Gastrocnemius medialis (tissue), 4 donors: ENCODE measurements around the gene GSG1L.

Experiments used
- POLR2A ChIP-seq, 2 donors: fragments of 450-650 bp; IDR thresholded peaks; one replicate each; pipeline ENCODE4 v1.6.1; 2017; ENCODE audit warnings: antibody characterized with exemption in 2 of 2, mild to moderate bottlenecking in 2 of 2, moderate library complexity in 2 of 2
- TF ChIP-seq, protein P1 (sequence below), 5 experiments: fragments of 450-650 bp in 3 of 5; fragments of 200-600 bp in 2 of 5; sonication (generic) in 2 of 5; IDR thresholded peaks in 4 of 5; conservative IDR thresholded peaks in 1 of 5; 1 replicate in 4 of 5; 2 replicates in 1 of 5; pipeline ENCODE4 v1.5.1; 2016 to 2019; ENCODE audit warnings: antibody characterized with exemption in 5 of 5, mild to moderate bottlenecking in 3 of 5, moderate library complexity in 3 of 5

DNA sequence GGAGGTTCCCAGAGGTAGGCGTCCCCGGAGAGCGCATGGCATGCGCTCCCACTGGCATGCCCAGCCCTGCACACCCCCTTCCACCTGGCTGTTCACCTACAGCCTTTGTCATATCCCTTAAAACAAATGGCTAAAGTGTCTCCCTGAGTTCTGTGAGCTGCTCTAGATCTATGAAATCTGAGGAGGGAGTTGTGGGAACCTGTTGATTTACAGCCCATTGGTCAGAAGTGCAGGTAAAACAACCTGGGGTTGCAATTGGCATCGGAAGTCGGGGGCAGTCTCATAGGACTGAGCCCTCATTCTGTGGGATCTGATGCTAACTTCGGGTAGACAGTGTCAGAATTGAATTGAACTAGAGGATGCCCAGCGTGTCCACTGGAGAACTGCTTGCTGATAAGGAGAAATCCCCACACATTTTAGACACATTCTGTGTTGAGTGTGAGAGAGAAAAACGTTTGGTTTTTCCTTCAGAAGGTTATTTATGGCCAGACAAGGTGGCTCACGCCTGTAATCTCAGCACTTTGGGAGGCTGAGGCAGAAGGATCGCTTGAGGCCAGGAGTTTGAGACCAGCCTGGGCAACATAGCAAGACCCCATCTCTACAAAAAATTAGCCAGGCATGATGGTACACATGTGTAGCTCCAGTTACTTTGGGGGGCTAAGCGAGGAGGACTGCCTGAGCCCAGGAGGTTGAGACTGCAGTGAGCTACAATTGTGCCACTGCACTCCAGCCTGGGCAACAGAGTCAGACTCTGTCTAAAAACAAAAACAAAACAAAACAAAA lies 22.1 kb upstream of the GSG1L start:
- TF ChIP-seq, protein P1, sequence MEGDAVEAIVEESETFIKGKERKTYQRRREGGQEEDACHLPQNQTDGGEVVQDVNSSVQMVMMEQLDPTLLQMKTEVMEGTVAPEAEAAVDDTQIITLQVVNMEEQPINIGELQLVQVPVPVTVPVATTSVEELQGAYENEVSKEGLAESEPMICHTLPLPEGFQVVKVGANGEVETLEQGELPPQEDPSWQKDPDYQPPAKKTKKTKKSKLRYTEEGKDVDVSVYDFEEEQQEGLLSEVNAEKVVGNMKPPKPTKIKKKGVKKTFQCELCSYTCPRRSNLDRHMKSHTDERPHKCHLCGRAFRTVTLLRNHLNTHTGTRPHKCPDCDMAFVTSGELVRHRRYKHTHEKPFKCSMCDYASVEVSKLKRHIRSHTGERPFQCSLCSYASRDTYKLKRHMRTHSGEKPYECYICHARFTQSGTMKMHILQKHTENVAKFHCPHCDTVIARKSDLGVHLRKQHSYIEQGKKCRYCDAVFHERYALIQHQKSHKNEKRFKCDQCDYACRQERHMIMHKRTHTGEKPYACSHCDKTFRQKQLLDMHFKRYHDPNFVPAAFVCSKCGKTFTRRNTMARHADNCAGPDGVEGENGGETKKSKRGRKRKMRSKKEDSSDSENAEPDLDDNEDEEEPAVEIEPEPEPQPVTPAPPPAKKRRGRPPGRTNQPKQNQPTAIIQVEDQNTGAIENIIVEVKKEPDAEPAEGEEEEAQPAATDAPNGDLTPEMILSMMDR (IDR thresholded peaks at IDR 0.05 in 4 of 5, conservative IDR thresholded peaks at IDR 0.05 in 1 of 5) = no peak
- no peak for TF ChIP-seq POLR2A (IDR thresholded peaks at IDR 0.05)
